ENCODE results near the gene CUEDC1. TPM values are rescaled to one million over a fixed set of nuclear protein-coding genes. Genes with fewer than 3 reads are reported as not detected.

Gene CUEDC1
- total and polyA plus RNA-seq, 2 experiments from 2014 or later = 11.6 to 23.3 TPM

DNA sequence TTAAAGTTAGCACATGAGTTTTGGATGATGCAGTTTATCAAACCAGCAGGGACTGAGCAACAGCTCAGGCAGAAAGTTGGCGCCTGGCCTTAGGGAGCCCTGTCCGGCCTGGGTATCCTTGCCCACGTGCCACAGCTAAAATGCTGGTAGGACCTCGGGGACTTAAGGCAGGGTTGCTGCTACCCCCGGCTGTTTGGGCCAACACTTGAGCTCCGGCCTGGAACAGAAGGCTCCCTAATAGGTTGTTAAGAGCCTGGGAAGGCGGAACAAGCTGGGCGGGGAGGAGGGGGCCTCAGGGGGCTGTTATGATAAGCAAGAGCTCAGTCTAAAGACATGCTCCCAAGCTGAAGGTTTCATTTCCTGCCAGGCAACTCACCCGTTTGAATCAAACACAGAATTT, 39.7 kb downstream of the CUEDC1 start:
- H3K27me3 ChIP-seq = no peaks in the 10 kb centered on the region
- H3K36me3 ChIP-seq (replicated peaks; ENCODE audit: insufficient read depth, low read depth) = no peaks in the 10 kb centered on the region
- DNase-seq (ENCODE audit: low spot score) = no peak
- peaks cover 33% of the 10 kb centered on the region for H3K4me1 ChIP-seq (ENCODE audit: insufficient read depth)
- WGBS (ENCODE audit: low lambda C conversion rate, missing lambda C conversion rate) = 55% methylated on average over 9 of the region's 9 CpGs
- no peak overlapping the region for H3K4me3 ChIP-seq
- no peaks in the 10 kb centered on the region for H3K9me3 ChIP-seq (ENCODE audit: low read depth)
- H2AFZ ChIP-seq = no peak overlapping the region
- no peaks in the 10 kb centered on the region for H3K9me2 ChIP-seq (replicated peaks; ENCODE audit: insufficient read depth)
- peak overlapping the region; percentile 35 for H3K27ac ChIP-seq
- TF ChIP-seq, protein P1, sequence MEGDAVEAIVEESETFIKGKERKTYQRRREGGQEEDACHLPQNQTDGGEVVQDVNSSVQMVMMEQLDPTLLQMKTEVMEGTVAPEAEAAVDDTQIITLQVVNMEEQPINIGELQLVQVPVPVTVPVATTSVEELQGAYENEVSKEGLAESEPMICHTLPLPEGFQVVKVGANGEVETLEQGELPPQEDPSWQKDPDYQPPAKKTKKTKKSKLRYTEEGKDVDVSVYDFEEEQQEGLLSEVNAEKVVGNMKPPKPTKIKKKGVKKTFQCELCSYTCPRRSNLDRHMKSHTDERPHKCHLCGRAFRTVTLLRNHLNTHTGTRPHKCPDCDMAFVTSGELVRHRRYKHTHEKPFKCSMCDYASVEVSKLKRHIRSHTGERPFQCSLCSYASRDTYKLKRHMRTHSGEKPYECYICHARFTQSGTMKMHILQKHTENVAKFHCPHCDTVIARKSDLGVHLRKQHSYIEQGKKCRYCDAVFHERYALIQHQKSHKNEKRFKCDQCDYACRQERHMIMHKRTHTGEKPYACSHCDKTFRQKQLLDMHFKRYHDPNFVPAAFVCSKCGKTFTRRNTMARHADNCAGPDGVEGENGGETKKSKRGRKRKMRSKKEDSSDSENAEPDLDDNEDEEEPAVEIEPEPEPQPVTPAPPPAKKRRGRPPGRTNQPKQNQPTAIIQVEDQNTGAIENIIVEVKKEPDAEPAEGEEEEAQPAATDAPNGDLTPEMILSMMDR (IDR thresholded peaks at IDR 0.05; ENCODE audit: poor library complexity) = no peak
- TF ChIP-seq EZH2 (IDR thresholded peaks at IDR 0.05; ENCODE audit: borderline replicate concordance) = no peak
- TF ChIP-seq EZH2phosphoT487 (IDR thresholded peaks at IDR 0.05; ENCODE audit: low read depth, severe bottlenecking, unreplicated experiment) = no peak
- H3K79me2 ChIP-seq = peaks cover 25% of the 10 kb centered on the region
- peak overlapping the region; percentile 12 for H3K4me2 ChIP-seq
- no peaks in the 10 kb centered on the region for H4K20me1 ChIP-seq (ENCODE audit: insufficient read depth, poor library complexity, severe bottlenecking)

- Histone ChIP-seq H2AFZ (no peak overlapping the region), H3K27ac (no peak overlapping the region), H3K79me2 (peaks cover 25% of the 10 kb centered on the region), H3K36me3 (replicated peaks; ENCODE audit: insufficient read depth, low read depth) (no peaks in the 10 kb centered on the region), H3K4me3 (no peak overlapping the region), H3K27me3 (no peaks in the 10 kb centered on the region), H3K4me2 (no peak overlapping the region), H3K9me3 (ENCODE audit: low read depth) (no peaks in the 10 kb centered on the region), H3K9me2 (replicated peaks; ENCODE audit: insufficient read depth) (no peaks in the 10 kb centered on the region), H4K20me1 (ENCODE audit: insufficient read depth, poor library complexity, severe bottlenecking) (no peaks in the 10 kb centered on the region), H3K4me1 (ENCODE audit: insufficient read depth) (peaks cover 33% of the 10 kb centered on the region)
- TF ChIP-seq, protein P1 (IDR thresholded peaks at IDR 0.05; ENCODE audit: poor library complexity) = no peak
- TF ChIP-seq EZH2 (IDR thresholded peaks at IDR 0.05; ENCODE audit: borderline replicate concordance) (no peak), EZH2phosphoT487 (IDR thresholded peaks at IDR 0.05; ENCODE audit: low read depth, severe bottlenecking, unreplicated experiment) (no peak)
- no peak for DNase-seq (ENCODE audit: low spot score)
- WGBS (ENCODE audit: low lambda C conversion rate, missing lambda C conversion rate) = 87% methylated on average over 5 of the region's 5 CpGs
Measured at GRCh38 chr17:57914273-57915142, 40.7 kb downstream of the CUEDC1 start.

DNA sequence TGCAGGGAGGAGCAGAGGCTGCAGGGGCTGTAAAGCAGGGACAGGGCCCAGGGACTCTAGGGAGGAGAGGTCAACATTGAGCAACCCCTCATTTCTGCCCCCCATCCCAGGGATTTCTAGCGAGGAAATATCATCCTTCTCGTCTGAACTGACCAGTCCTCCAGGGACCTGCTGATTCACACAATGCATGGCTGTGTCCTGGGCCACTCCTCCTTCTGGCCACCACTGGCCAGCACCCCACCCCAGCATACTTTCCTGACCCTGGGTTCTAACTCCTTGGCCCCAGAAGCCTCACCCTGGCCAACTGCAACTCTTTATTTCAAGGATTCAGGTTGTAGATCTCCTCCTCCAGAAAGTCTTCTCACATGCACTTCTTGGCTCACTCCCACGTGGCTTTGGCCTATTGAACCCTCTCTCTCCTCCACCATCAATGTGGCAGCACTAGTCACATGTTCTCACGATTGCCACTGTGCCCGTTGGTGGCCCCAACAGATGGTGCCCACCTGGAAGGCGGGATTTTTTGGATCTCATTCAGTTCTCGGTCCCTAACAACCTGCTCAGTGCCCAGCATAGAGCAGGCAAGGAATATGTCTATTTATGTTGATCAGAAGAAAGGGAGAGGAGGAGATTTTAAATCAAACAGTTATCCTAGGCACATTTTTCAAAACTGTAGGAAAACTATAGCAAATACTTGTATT, 41.5 kb downstream of the CUEDC1 start:
- Histone ChIP-seq H2AFZ (no peak overlapping the region), H3K9me3 (ENCODE audit: low read depth) (no peaks in the 10 kb centered on the region), H3K27me3 (no peaks in the 10 kb centered on the region), H3K79me2 (peaks cover 26% of the 10 kb centered on the region), H3K4me1 (ENCODE audit: insufficient read depth) (peaks cover 33% of the 10 kb centered on the region), H3K9me2 (replicated peaks; ENCODE audit: insufficient read depth) (no peaks in the 10 kb centered on the region), H3K36me3 (replicated peaks; ENCODE audit: insufficient read depth, low read depth) (no peaks in the 10 kb centered on the region), H3K4me3 (no peak overlapping the region), H4K20me1 (ENCODE audit: insufficient read depth, poor library complexity, severe bottlenecking) (no peaks in the 10 kb centered on the region), H3K4me2 (no peak overlapping the region), H3K27ac (no peak overlapping the region)
- no peak for DNase-seq (ENCODE audit: low spot score)
- no peak for TF ChIP-seq EZH2 (IDR thresholded peaks at IDR 0.05; ENCODE audit: borderline replicate concordance)
- TF ChIP-seq, protein P1 (IDR thresholded peaks at IDR 0.05; ENCODE audit: poor library complexity) = no peak
- no peak for TF ChIP-seq EZH2phosphoT487 (IDR thresholded peaks at IDR 0.05; ENCODE audit: low read depth, severe bottlenecking, unreplicated experiment)
- 89% methylated on average over 7 of the region's 7 CpGs for WGBS (ENCODE audit: low lambda C conversion rate, missing lambda C conversion rate)

Measured in hepatocyte (in vitro differentiated cells).